Thoracic aorta (tissue), 2 donors: ENCODE data around the gene TMEM82. TPM values are rescaled to one million over a fixed set of nuclear protein-coding genes. Genes with fewer than 3 reads are reported as not detected.

Source experiments
- ATAC-seq: fragments of 150-250 bp; one replicate; pipeline ENCODE4 v1.8.0; 2017; ENCODE audit warnings: low read depth; ENCODE audit not compliant: insufficient number of reproducible peaks, low FRiP score
- DNase-seq: peaks from one replicate; pipeline ENCODE4 v3.0.0-alpha.2; 2020; ENCODE audit warnings: low spot score
- H3K27ac ChIP-seq, 2 donors: fragments of 200-600 bp; sonication (generic); 1 replicate in 1 of 2; 2 replicates in 1 of 2; pipeline ENCODE4 v1.5.1; 2016; ENCODE audit warnings: mild to moderate bottlenecking in 2 of 2, moderate library complexity in 2 of 2
- H3K27me3 ChIP-seq: fragments of 200-600 bp; sonication (generic); replicated peaks from 2 replicates; pipeline ENCODE4 v1.6.0; 2016; ENCODE audit warnings: mild to moderate bottlenecking; ENCODE audit not compliant: insufficient read depth
- H3K36me3 ChIP-seq: fragments of 200-600 bp; sonication (generic); one replicate; pipeline ENCODE4 v1.5.1; 2016
- H3K4me1 ChIP-seq, 2 donors: fragments of 200-600 bp; sonication (generic); 1 replicate in 1 of 2; 2 replicates in 1 of 2; pipeline versions ENCODE4 v1.5.1 to v1.6.0; 2016; ENCODE audit warnings: low read depth in 2 of 2, mild to moderate bottlenecking in 1 of 2; ENCODE audit not compliant: control insufficient read depth in 1 of 2
- H3K4me3 ChIP-seq: fragments of 200-600 bp; sonication (generic); 2 replicates; pipeline ENCODE4 v1.5.1; 2016; ENCODE audit warnings: mild to moderate bottlenecking
- H3K9me3 ChIP-seq: fragments of 200-600 bp; sonication (generic); 2 replicates; pipeline ENCODE4 v1.5.1; 2016
- CTCF ChIP-seq: fragments of 200-600 bp; sonication (generic); IDR thresholded peaks from one replicate; pipeline ENCODE4 v1.5.1; 2019; ENCODE audit warnings: antibody characterized with exemption
- total RNA-seq, 2 donors: library from RNA; depleted of rRNA; stranded (reverse); fragments of >200 nt; gene quantifications; one replicate each; pipeline versions ENCODE4 v1.1.0 to v1.2.3, GENCODE V29; 2016

Gene TMEM82
- total RNA-seq, 2 donors from 2014 or later = not detected

- TF ChIP-seq CTCF = no peak
- no peak overlapping the region for H3K4me3 ChIP-seq
- peaks cover 80% of the 10 kb centered on the region for H3K36me3 ChIP-seq
- no peak for ATAC-seq
- H3K9me3 ChIP-seq = no peaks in the 10 kb centered on the region
- H3K4me1 ChIP-seq = no peaks in the 10 kb centered on the region
- no peak for DNase-seq
- H3K27ac ChIP-seq = no peak overlapping the region
- H3K27me3 ChIP-seq = no peaks in the 10 kb centered on the region
Observed at GRCh38 chr1:15722411-15722810, 19.9 kb upstream of the TMEM82 start.

GRCh38 chr1:15722836-15723532 lies 19.3 kb upstream of the TMEM82 start:
- Histone ChIP-seq H3K27ac (no peak overlapping the region), H3K4me1 (no peaks in the 10 kb centered on the region), H3K27me3 (no peaks in the 10 kb centered on the region), H3K36me3 (peaks cover 80% of the 10 kb centered on the region), H3K9me3 (no peaks in the 10 kb centered on the region), H3K4me3 (no peak overlapping the region)
- ATAC-seq (no peak), DNase-seq (no peak)
- TF ChIP-seq CTCF = no peak

GRCh38 chr1:15723631-15724246 lies 18.6 kb upstream of the TMEM82 start:
- no peak for TF ChIP-seq CTCF
- no peaks in the 10 kb centered on the region for H3K9me3 ChIP-seq
- no peaks in the 10 kb centered on the region for H3K4me1 ChIP-seq
- ATAC-seq (no peak), DNase-seq (no peak)
- no peaks in the 10 kb centered on the region for H3K27me3 ChIP-seq
- no peak overlapping the region for H3K27ac ChIP-seq
- H3K36me3 ChIP-seq = peaks cover 82% of the 10 kb centered on the region
- H3K4me3 ChIP-seq = no peak overlapping the region

- ATAC-seq (no peak), DNase-seq (no peak)
- peaks cover 80% of the 10 kb centered on the region for H3K36me3 ChIP-seq
- no peaks in the 10 kb centered on the region for H3K9me3 ChIP-seq
- H3K4me1 ChIP-seq = no peaks in the 10 kb centered on the region
- no peak for TF ChIP-seq CTCF
- H3K27me3 ChIP-seq = no peaks in the 10 kb centered on the region
- no peak overlapping the region for H3K4me3 ChIP-seq
- H3K27ac ChIP-seq = no peak overlapping the region
Observed at GRCh38 chr1:15724949-15725880, 17.1 kb upstream of the TMEM82 start.

- no peak for TF ChIP-seq CTCF
- no peaks in the 10 kb centered on the region for H3K9me3 ChIP-seq
- no peak for DNase-seq
- H3K36me3 ChIP-seq = peaks cover 81% of the 10 kb centered on the region
- H3K27ac ChIP-seq = no peak overlapping the region
- H3K4me3 ChIP-seq = no peak overlapping the region
- H3K4me1 ChIP-seq = no peaks in the 10 kb centered on the region
- no peak for ATAC-seq
- H3K27me3 ChIP-seq = no peaks in the 10 kb centered on the region
Observed at GRCh38 chr1:15726508-15726907, 15.8 kb upstream of the TMEM82 start.
